GM12878 (cell line): Measurements from ENCODE around the gene ESRRG.

Source experiments
- ASH2L ChIP-seq: fragments of 300-600, 200-600 bp; sonication (generic); IDR thresholded peaks from 2 replicates; pipeline ENCODE4 v1.6.1; 2017; ENCODE audit warnings: low read depth, mild to moderate bottlenecking, borderline replicate concordance
- CBFB ChIP-seq: IDR thresholded peaks from 2 replicates; pipeline ENCODE4 v1.6.1; 2016; ENCODE audit warnings: antibody characterized with exemption, low read depth
- EP300 ChIP-seq, 2 experiments: fragments of 150-350 bp in 1 of 2; IDR thresholded peaks; 2 replicates each; pipeline ENCODE4 v1.6.1; 2011 to 2012; ENCODE audit warnings: low read depth in 2 of 2, low read length in 2 of 2, borderline replicate concordance in 1 of 2, improper control_type of control experiment in 1 of 2, inconsistent platforms in 1 of 2; ENCODE audit not compliant: control insufficient read depth in 1 of 2
- EZH2 ChIP-seq: IDR thresholded peaks from 2 replicates; pipeline ENCODE4 v1.6.1; 2012; ENCODE audit warnings: low read depth, mild to moderate bottlenecking, control low read depth, inconsistent platforms, low read length, borderline replicate concordance; ENCODE audit not compliant: control insufficient read depth
- POLR2AphosphoS2 ChIP-seq: IDR thresholded peaks from 2 replicates; pipeline ENCODE4 v1.6.1; 2011; ENCODE audit warnings: low read depth, mild to moderate bottlenecking, low read length, improper control_type of control experiment, moderate library complexity
- ZNF274 ChIP-seq: IDR thresholded peaks from one replicate; pipeline ENCODE4 v1.8.0; 2011; ENCODE audit not compliant: insufficient read length, insufficient read depth
- TF ChIP-seq, protein P1 (sequence below), 3 experiments: IDR thresholded peaks in 2 of 3; conservative IDR thresholded peaks in 1 of 3; 2 replicates each; pipeline ENCODE4 v1.5.1; 2011; ENCODE audit warnings: low read depth in 3 of 3, low read length in 3 of 3, mild to moderate bottlenecking in 3 of 3, control low read depth in 2 of 3, moderate library complexity in 2 of 3, inconsistent platforms in 1 of 3, mixed read lengths in 1 of 3; ENCODE audit not compliant: control insufficient read depth in 2 of 3, insufficient read depth in 1 of 3; ENCODE audit errors: extremely low read depth in 1 of 3

DNA sequence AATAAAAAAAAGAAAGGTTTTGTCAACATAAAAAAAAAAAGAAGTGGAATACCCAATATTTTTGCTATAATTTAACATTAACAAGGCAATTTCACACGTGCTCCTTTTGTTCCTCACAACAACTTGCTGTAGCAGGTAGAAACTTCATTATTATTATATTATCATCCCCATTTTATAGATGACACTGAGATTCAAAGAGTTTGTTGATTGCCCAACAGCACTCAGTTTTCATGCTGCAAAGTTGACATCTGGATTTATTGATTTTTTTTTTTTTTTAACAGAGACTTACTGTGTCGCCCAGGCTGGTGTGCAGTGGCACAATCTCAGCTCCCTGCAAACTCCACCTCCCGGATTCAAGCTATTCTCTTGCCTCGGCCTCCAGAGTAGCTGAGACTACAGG, 8.9 kb upstream of the ESRRG start:
- TF ChIP-seq ZNF274 (no peak), EP300 (IDR thresholded peaks at IDR 0.05; ENCODE audit: borderline replicate concordance in 1 of 2, control insufficient read depth in 1 of 2, low read depth in 2 of 2, low read length in 2 of 2) (no peak), CBFB (no peak), ASH2L (no peak), POLR2AphosphoS2 (no peak), EZH2 (no peak)
- TF ChIP-seq, protein P1, sequence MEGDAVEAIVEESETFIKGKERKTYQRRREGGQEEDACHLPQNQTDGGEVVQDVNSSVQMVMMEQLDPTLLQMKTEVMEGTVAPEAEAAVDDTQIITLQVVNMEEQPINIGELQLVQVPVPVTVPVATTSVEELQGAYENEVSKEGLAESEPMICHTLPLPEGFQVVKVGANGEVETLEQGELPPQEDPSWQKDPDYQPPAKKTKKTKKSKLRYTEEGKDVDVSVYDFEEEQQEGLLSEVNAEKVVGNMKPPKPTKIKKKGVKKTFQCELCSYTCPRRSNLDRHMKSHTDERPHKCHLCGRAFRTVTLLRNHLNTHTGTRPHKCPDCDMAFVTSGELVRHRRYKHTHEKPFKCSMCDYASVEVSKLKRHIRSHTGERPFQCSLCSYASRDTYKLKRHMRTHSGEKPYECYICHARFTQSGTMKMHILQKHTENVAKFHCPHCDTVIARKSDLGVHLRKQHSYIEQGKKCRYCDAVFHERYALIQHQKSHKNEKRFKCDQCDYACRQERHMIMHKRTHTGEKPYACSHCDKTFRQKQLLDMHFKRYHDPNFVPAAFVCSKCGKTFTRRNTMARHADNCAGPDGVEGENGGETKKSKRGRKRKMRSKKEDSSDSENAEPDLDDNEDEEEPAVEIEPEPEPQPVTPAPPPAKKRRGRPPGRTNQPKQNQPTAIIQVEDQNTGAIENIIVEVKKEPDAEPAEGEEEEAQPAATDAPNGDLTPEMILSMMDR (IDR thresholded peaks at IDR 0.05 in 2 of 3, conservative IDR thresholded peaks at IDR 0.05 in 1 of 3; ENCODE audit: control insufficient read depth in 2 of 3, extremely low read depth in 1 of 3, insufficient read depth in 1 of 3, low read depth in 3 of 3, low read length in 3 of 3), result no peak
